ENCODE measurements around the gene CLIC4. TPM values are rescaled to one million over a fixed set of nuclear protein-coding genes. Genes with fewer than 3 reads are reported as not detected.

The CLIC4 gene
- total and polyA plus RNA-seq, 2 of the 8 experiments (the other 6 are each of a cell fraction or from before 2014, with no cell fraction given), result 77.5 to 293 TPM

DNA sequence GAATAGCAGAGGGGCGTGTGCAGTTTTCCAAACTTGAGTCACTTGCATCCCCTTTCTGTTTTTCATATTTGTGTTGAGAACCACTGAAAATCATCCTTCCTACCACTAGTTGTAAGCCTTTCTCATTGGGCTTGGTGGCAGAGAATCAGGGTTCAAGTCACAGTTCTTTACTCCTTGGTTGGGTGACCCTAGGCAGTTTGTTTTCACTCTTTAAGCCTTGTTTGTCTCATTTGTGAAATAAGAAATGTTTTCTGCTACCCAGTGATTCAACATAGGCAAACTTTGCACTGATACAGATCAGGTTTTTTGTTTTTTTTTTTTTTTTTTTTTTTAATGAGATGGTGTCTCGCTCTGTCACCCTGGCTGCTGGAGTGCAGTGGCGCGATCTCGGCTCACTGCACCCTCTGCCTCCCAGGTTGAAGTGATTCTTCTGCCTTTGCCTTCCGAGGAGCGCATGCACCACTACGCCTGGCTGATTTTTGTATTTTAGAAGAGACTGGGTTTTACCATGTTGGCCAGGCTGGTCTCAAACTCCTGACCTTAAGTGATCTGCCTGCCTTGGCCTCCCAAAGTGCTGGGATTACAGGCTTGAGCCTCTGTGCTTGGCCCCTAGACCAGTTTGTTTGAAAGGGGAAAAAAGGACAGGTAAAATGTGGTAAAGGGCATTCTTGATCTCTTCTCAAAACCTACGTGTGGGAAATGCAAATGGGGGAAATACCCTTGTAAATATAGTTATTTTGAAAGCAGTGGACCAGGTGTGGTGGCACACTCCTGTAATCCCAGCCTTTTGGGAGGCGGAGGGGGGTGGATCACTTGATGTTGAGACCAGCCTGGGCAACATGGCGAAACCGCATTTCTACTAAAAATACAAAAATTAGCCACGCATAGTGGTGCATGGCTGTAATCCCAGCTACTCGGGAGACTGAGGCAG, 3.2 kb downstream of the CLIC4 start (continued):
- TF ChIP-seq HDAC6 (IDR thresholded peaks at IDR 0.05; ENCODE audit: low read depth, low read length) (no peak), ASH2L (IDR thresholded peaks at IDR 0.05; ENCODE audit: low read length) (no peak), KDM4A (IDR thresholded peaks at IDR 0.05; ENCODE audit: low read depth, low read length, severe bottlenecking) (no peak), CBX5 (IDR thresholded peaks at IDR 0.05; ENCODE audit: low read depth, low read length) (no peak)
